HG03060 (cell line): ENCODE results near the gene PLEKHM1.
"Not testable (repeated sequence)": the region's sequence is repeated elsewhere in the genome, so short reads cannot be mapped to it uniquely, and the experiment has no call there.

Source experiments
- ATAC-seq: cut with Tn5 transposase; IDR thresholded peaks from one replicate; pipeline ENCODE4 v1.9.1; 2021; ENCODE audit warnings: low read depth, moderate number of reproducible peaks; ENCODE audit not compliant: unreplicated experiment

PLEKHM1 gene

GRCh38 chr17:45490615-45491433 lies at the start of gene PLEKHM1:
PLEKHM1 (minus strand) TSS chr17:45490721; CDS start chr17:45482484, 8,237 bp downstream.
- peak; percentile 80 for ATAC-seq

GRCh38 chr17:45538168-45538567 lies 47.6 kb upstream of the PLEKHM1 start:
- not testable (repeated sequence) for ATAC-seq

GRCh38 chr17:45506072-45506471 lies 15.6 kb upstream of the PLEKHM1 start:
- ATAC-seq: not testable (repeated sequence)

- ATAC-seq: not testable (repeated sequence)
These were observed 14.7 kb upstream of the PLEKHM1 start for GRCh38 chr17:45505183-45505582.

- ATAC-seq: not testable (repeated sequence)
These were observed 10.7 kb upstream of the PLEKHM1 start for GRCh38 chr17:45501092-45501707.

- ATAC-seq: not testable (repeated sequence)
These were observed 10.0 kb upstream of the PLEKHM1 start for GRCh38 chr17:45500478-45500877.

GRCh38 chr17:45499208-45499607 lies 8.7 kb upstream of the PLEKHM1 start:
- ATAC-seq: not testable (repeated sequence)

GRCh38 chr17:45498377-45498776 lies 7.9 kb upstream of the PLEKHM1 start:
- not testable (repeated sequence) for ATAC-seq

- not testable (repeated sequence) for ATAC-seq
These were observed 6.9 kb upstream of the PLEKHM1 start for GRCh38 chr17:45497449-45497848.

GRCh38 chr17:45496507-45496906 lies 6.0 kb upstream of the PLEKHM1 start:
- ATAC-seq: not testable (repeated sequence)

GRCh38 chr17:45494556-45494955 lies 4.0 kb upstream of the PLEKHM1 start:
- ATAC-seq: not testable (repeated sequence)

GRCh38 chr17:45492156-45492555 lies 1.6 kb upstream of the PLEKHM1 start:
- ATAC-seq: not testable (repeated sequence)

- not testable (repeated sequence) for ATAC-seq
These were observed 323 bp downstream of the PLEKHM1 start for GRCh38 chr17:45490198-45490597.

- not testable (repeated sequence) for ATAC-seq
These were observed 2.8 kb downstream of the PLEKHM1 start for GRCh38 chr17:45487704-45488103.

- not testable (repeated sequence) for ATAC-seq
These were observed 6.8 kb downstream of the PLEKHM1 start for GRCh38 chr17:45483591-45484216.

GRCh38 chr17:45483177-45483576 lies 7.3 kb downstream of the PLEKHM1 start:
- not testable (repeated sequence) for ATAC-seq

GRCh38 chr17:45482317-45482716 lies 8.2 kb downstream of the PLEKHM1 start:
- not testable (repeated sequence) for ATAC-seq

GRCh38 chr17:45475436-45475835 lies 15.1 kb downstream of the PLEKHM1 start:
- not testable (repeated sequence) for ATAC-seq

GRCh38 chr17:45472249-45472648 lies 18.3 kb downstream of the PLEKHM1 start:
- not testable (repeated sequence) for ATAC-seq

- ATAC-seq: not testable (repeated sequence)
These were observed 21.3 kb downstream of the PLEKHM1 start for GRCh38 chr17:45469204-45469563.
